ENCODE data around the gene TAS2R39. TPM values are rescaled to one million over a fixed set of nuclear protein-coding genes. Genes with fewer than 3 reads are reported as not detected.
"Not testable (repeated sequence)": the region's sequence is repeated elsewhere in the genome, so short reads cannot be mapped to it uniquely, and the experiment has no call there.

TAS2R39 gene
- not detected for total RNA-seq
- polyA plus RNA-seq (ENCODE audit: insufficient read depth, low read depth, low replicate concordance), result not detected
- long read RNA-seq, donor 1, result 0 reads
- long read RNA-seq, donor 2, result 0 reads
- long read RNA-seq, donor 3, result 0 reads
- long read RNA-seq, donor 4, result 0 reads
- long read RNA-seq, donor 5, result 0 reads
- long read RNA-seq, donor 6, result 0 reads
- long read RNA-seq, donor 7, result 0 reads
- long read RNA-seq, donor 8, result 0 reads
- long read RNA-seq, donor 9, result 0 reads
- long read RNA-seq, donor 10, result 0 reads

- H3K9me3 ChIP-seq (ENCODE audit: control insufficient read depth in 2 of 3, insufficient read depth in 1 of 3, low read length in 3 of 3), result peaks cover 0 to 4% (median 0%) of the 10 kb centered on the region in 3 donors
- H3K36me3 ChIP-seq (ENCODE audit: control insufficient read depth in 2 of 3, insufficient read depth in 3 of 3, low read length in 3 of 3), result no peaks in the 10 kb centered on the region
- no peak within 1 kb of the TSS for H3K27ac ChIP-seq (ENCODE audit: low read depth in 2 of 2, low read length in 2 of 2)
- TF ChIP-seq, protein P1, sequence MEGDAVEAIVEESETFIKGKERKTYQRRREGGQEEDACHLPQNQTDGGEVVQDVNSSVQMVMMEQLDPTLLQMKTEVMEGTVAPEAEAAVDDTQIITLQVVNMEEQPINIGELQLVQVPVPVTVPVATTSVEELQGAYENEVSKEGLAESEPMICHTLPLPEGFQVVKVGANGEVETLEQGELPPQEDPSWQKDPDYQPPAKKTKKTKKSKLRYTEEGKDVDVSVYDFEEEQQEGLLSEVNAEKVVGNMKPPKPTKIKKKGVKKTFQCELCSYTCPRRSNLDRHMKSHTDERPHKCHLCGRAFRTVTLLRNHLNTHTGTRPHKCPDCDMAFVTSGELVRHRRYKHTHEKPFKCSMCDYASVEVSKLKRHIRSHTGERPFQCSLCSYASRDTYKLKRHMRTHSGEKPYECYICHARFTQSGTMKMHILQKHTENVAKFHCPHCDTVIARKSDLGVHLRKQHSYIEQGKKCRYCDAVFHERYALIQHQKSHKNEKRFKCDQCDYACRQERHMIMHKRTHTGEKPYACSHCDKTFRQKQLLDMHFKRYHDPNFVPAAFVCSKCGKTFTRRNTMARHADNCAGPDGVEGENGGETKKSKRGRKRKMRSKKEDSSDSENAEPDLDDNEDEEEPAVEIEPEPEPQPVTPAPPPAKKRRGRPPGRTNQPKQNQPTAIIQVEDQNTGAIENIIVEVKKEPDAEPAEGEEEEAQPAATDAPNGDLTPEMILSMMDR (IDR thresholded peaks at IDR 0.05; ENCODE audit: borderline replicate concordance, extremely low read depth, insufficient read depth), result no peak
- no peak within 1 kb of the TSS for H3K9ac ChIP-seq (ENCODE audit: low read length in 3 of 3)
- FAIRE-seq, result no peak
- no peaks in the 10 kb centered on the region for H3K27me3 ChIP-seq (ENCODE audit: control insufficient read depth, insufficient read depth, low read length)
- no peak for DNase-seq
- intact Hi-C loops (cut with DNase I), result no loop called here
- no peak within 1 kb of the TSS for H3K4me3 ChIP-seq (ENCODE audit: low read length in 3 of 3)
- no peaks in the 10 kb centered on the region for H3K4me1 ChIP-seq (ENCODE audit: control insufficient read depth in 2 of 3, insufficient read depth in 2 of 3, low read depth in 1 of 3, low read length in 3 of 3)
Observed at GRCh38 chr7:143183024-143183423, at the start of gene TAS2R39. TSS of gene TAS2R39 (plus strand) at chr7:143183419. CDS start at chr7:143183419, 0 bp downstream.

DNA sequence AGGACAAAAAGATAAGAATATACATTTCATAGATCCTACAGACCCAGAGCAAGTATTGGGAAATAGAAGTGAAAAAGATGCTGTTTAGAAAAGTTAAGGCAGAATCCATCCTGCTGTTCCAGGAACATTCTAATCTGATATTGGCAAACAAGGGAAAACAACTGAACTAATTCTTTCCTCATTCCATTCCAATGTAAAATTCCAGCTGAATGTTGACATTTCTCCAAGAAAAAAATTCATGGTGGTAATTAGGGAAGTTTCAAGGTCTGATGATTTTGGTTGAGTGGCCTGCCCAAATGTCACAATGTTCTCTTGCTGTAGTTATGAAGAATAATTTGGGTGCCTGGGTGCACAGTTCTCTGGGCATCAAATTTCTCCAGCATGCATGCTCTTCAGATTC is 36.1 kb upstream of the TAS2R39 start:
- no peaks in the 10 kb centered on the region for H3K4me1 ChIP-seq (ENCODE audit: control insufficient read depth in 2 of 3, insufficient read depth in 2 of 3, low read depth in 1 of 3, low read length in 3 of 3)
- TF ChIP-seq, protein P1 (IDR thresholded peaks at IDR 0.05; ENCODE audit: borderline replicate concordance, extremely low read depth, insufficient read depth), result no peak
- intact Hi-C loops (cut with DNase I), result no loop called here
- DNase-seq, result no peak
- no peak overlapping the region for H3K27ac ChIP-seq (ENCODE audit: low read depth in 2 of 2, low read length in 2 of 2)
- H3K9me3 ChIP-seq (ENCODE audit: control insufficient read depth in 2 of 3, insufficient read depth in 1 of 3, low read length in 3 of 3), result no peaks in the 10 kb centered on the region
- H3K9ac ChIP-seq (ENCODE audit: low read length in 3 of 3), result no peak overlapping the region
- no peaks in the 10 kb centered on the region for H3K27me3 ChIP-seq (ENCODE audit: control insufficient read depth, insufficient read depth, low read length)
- FAIRE-seq, result no peak
- H3K4me3 ChIP-seq (ENCODE audit: low read length in 3 of 3), result no peak overlapping the region
- H3K36me3 ChIP-seq (ENCODE audit: control insufficient read depth in 2 of 3, insufficient read depth in 3 of 3, low read length in 3 of 3), result no peaks in the 10 kb centered on the region

DNA sequence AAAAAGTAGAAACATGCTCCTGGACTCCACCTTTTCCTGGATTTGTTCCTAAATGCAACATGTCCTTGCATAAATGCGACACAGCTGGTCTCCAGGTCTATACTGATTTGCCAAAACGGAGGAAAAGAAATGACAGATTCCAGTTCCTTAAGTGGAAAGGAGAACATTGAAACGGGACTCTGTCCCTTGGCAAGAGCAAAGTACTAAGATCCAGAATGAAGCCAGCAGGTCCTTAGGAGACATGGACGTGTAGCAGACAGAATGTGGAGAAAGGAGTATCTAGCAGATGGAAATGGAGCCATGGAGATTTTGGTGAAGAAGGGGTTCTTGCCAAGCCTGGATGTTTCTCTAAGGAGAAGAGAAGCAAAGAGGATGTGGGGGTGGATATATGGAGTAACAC is 35.2 kb upstream of the TAS2R39 start:
- H3K4me3 ChIP-seq (ENCODE audit: low read length in 3 of 3), result no peak overlapping the region
- no peaks in the 10 kb centered on the region for H3K4me1 ChIP-seq (ENCODE audit: control insufficient read depth in 2 of 3, insufficient read depth in 2 of 3, low read depth in 1 of 3, low read length in 3 of 3)
- no peak overlapping the region for H3K9ac ChIP-seq (ENCODE audit: low read length in 3 of 3)
- TF ChIP-seq, protein P1 (IDR thresholded peaks at IDR 0.05; ENCODE audit: borderline replicate concordance, extremely low read depth, insufficient read depth), result no peak
- H3K36me3 ChIP-seq (ENCODE audit: control insufficient read depth in 2 of 3, insufficient read depth in 3 of 3, low read length in 3 of 3), result no peaks in the 10 kb centered on the region
- no peaks in the 10 kb centered on the region for H3K9me3 ChIP-seq (ENCODE audit: control insufficient read depth in 2 of 3, insufficient read depth in 1 of 3, low read length in 3 of 3)
- FAIRE-seq (no peak), DNase-seq (no peak)
- H3K27ac ChIP-seq (ENCODE audit: low read depth in 2 of 2, low read length in 2 of 2), result no peak overlapping the region
- intact Hi-C loops (cut with DNase I), result no loop called here
- H3K27me3 ChIP-seq (ENCODE audit: control insufficient read depth, insufficient read depth, low read length), result no peaks in the 10 kb centered on the region

DNA sequence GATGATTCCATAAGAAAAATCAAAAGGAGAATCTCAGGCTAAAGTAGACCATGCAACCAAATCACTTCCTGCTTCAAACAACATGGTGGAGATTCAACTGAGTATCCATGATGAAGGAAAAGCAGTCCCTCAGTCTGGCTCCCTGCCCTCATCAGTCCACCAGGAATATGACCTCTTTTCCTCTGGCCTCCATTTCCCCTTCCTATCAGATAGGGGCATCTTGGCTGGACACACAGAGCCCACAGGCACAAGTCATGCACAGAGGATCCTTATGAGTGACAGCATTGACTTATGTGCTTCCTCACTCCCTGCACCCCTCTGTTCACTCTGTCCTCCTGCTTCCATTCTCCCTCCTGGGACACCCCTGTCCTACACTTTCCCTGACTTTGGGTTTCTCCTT is 34.6 kb upstream of the TAS2R39 start:
- DNase-seq, result no peak
- FAIRE-seq, result no peak
- Histone ChIP-seq H3K9me3 (ENCODE audit: control insufficient read depth in 2 of 3, insufficient read depth in 1 of 3, low read length in 3 of 3) (no peaks in the 10 kb centered on the region), H3K27ac (ENCODE audit: low read depth in 2 of 2, low read length in 2 of 2) (no peak overlapping the region), H3K4me3 (ENCODE audit: low read length in 3 of 3) (no peak overlapping the region), H3K36me3 (ENCODE audit: control insufficient read depth in 2 of 3, insufficient read depth in 3 of 3, low read length in 3 of 3) (no peaks in the 10 kb centered on the region), H3K4me1 (ENCODE audit: control insufficient read depth in 2 of 3, insufficient read depth in 2 of 3, low read depth in 1 of 3, low read length in 3 of 3) (no peaks in the 10 kb centered on the region), H3K9ac (ENCODE audit: low read length in 3 of 3) (no peak overlapping the region), H3K27me3 (ENCODE audit: control insufficient read depth, insufficient read depth, low read length) (no peaks in the 10 kb centered on the region)
- intact Hi-C loops (cut with DNase I), result no loop called here
- TF ChIP-seq, protein P1 (IDR thresholded peaks at IDR 0.05; ENCODE audit: borderline replicate concordance, extremely low read depth, insufficient read depth), result no peak

- H3K4me1 ChIP-seq (ENCODE audit: control insufficient read depth in 2 of 3, insufficient read depth in 2 of 3, low read depth in 1 of 3, low read length in 3 of 3); H3K9me3 ChIP-seq (ENCODE audit: control insufficient read depth in 2 of 3, insufficient read depth in 1 of 3, low read length in 3 of 3); intact Hi-C loops (cut with DNase I); H3K27me3 ChIP-seq (ENCODE audit: control insufficient read depth, insufficient read depth, low read length); H3K4me3 ChIP-seq (ENCODE audit: low read length in 3 of 3); H3K9ac ChIP-seq (ENCODE audit: low read length in 3 of 3); H3K27ac ChIP-seq (ENCODE audit: low read depth in 2 of 2, low read length in 2 of 2); H3K36me3 ChIP-seq (ENCODE audit: control insufficient read depth in 2 of 3, insufficient read depth in 3 of 3, low read length in 3 of 3); DNase-seq; FAIRE-seq: not testable (repeated sequence)
Observed at GRCh38 chr7:143150696-143151095, 32.5 kb upstream of the TAS2R39 start.

All from kidney (tissue), 22 donors.